Erythroblast (primary cell): ENCODE measurements around the gene LZIC.

Experiments
- GATA1 ChIP-seq: IDR thresholded peaks from 2 replicates; pipeline ENCODE4 v1.6.1; 2011; ENCODE audit warnings: low read depth, mild to moderate bottlenecking, control low read depth, low read length, moderate library complexity
- POLR2A ChIP-seq: IDR thresholded peaks from 2 replicates; pipeline ENCODE4 v1.6.1; 2011; ENCODE audit warnings: mild to moderate bottlenecking, low read length

- TF ChIP-seq POLR2A (no peak), GATA1 (no peak)
Observed at GRCh38 chr1:9990944-9991343, 47.8 kb upstream of the LZIC start.
